GM18951 (cell line): ENCODE measurements around the gene GRAMD1B.

Source experiments
- POLR2A ChIP-seq: IDR thresholded peaks from 4 replicates; pipeline ENCODE4 v1.6.1; 2011; ENCODE audit warnings: mild to moderate bottlenecking; ENCODE audit not compliant: insufficient read length, insufficient read depth; ENCODE audit errors: extremely low read depth
- in situ Hi-C: fragments of 300-500 bp; cut with MboI; formaldehyde crosslinking; loops from one replicate; pipeline ENCODE4 v1.12.0; 2022; ENCODE audit warnings: low sequenced_read_pairs, mixed read lengths, inconsistent platforms; ENCODE audit not compliant: unreplicated experiment

Gene GRAMD1B

DNA sequence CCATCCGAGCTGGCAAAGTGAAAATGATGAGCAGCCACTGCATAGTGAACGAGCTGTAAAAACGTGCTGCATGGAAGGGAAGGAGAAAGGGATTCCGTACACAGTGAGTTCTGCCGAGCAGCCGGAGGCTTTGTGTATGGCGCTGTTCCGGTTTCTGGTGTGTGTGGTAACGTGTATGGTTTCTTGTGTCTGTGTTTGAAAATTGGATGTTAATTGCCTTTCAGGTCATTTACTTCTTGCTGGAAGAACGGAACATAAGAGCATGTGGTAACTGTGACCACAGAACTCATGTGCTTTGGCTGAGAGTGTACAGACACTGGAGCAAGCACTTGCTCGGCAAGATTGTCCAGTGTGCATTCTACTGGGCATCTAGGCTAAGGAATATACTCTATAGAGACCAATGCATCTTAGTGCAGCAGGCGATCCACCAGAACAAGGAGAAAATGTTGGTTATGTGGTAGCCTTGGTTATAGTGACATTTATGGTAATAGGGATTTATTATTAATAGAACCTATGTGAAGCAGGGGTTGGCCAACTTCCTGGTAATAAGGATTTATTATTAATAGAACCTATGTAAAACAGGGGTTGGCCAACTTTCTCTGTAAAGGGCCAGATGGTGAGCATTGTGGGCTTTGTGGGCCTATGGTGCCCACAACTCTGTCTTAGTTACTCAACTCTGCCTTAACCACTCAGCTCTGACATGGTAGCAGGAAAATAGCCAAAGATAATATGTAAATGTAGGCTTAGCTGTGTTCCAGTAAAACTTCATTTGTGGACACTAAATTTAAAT, 49.2 kb downstream of the GRAMD1B start:
- TF ChIP-seq POLR2A = no peak
- in situ Hi-C loops = loop anchor here (5.0 to 10.0 kb wide), 2 partner anchors 74 to 177 kb away; no protein-coding TSS in a partner anchor

DNA sequence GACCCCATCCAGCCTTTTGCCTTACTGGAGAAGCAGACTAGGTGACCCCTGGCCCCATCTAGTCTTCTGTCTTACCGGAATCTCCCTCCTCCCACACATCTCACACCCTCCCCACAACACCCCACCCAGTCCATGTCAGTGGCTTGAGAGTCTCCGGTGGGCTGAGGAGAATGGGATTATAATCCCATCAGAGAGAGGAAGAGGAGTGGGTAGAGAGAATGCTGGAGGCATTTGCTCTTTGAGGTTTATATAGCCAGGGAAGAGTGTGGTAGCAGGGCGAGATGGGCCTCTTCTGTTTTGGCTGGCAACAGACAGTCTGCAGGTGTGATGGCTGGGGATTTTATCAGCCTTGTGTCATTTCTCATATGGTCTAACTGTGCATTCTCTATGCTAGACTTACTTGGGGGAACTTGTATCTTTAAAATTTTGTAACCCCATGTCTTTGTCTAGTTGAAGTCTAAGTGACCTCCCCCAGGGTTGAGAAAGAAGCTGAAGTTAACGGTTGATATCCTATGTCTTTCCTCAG, 50.3 kb downstream of the GRAMD1B start:
- in situ Hi-C loops = no loop called here
- TF ChIP-seq POLR2A = no peak

DNA sequence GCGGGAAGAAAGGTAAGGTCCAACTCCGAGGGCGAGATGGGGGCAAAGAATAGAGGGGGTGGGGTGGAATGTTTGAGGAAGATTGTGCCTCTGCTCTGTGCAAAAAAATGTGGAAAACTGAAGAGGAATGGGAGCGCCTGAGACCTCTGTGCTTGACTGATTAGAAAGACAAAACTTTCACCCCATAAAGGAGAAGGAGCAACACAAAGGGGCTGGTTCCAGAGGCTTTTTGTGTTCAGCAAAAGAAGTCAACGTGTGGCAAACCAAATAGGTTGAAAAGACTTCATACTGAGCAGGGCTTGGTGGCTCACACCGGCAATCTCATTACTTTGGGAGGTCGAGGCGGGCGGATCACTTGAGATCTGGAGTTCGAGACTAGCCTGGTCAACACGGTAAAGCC, 50.8 kb downstream of the GRAMD1B start:
- in situ Hi-C loops = no loop called here
- TF ChIP-seq POLR2A = no peak

DNA sequence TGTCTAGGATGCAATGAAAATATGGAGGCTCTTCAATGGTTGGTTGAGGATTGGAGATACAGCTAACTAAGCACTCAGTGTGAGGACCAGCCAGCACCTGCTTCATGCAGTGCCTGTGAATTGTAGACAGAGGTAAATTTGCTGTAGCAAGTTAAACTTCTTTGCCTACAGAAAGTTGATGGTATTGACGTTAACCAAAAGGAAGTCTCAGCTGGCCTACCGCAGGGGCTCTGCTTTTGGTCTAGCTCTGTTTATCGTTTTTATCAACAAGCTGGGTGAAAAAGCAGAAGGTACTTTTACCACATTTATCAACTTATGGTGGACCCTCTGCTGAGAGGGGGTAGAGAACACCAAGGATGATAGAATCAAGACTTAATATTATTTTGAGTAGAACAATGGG, 51.6 kb downstream of the GRAMD1B start:
- in situ Hi-C loops = no loop called here
- no peak for TF ChIP-seq POLR2A

DNA sequence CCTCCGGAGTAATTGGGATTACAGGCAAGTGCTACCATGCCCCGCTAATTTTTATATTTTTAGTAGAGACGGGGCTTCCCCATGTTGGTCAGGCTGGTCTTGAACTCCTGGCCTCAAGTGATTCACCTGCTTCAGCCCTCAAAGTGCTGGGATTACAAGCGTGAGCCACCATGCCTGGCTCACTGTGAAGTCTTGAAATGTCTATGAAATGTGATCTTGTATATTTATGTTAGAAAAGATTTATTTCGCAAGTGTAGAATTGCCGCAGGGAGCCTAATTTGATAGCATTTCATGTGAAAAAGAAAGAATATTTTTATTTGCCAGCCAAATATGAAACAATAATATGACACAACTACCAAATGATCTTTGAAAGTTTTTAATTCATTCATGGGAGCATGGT, 52.1 kb downstream of the GRAMD1B start:
- in situ Hi-C loops = no loop called here
- TF ChIP-seq POLR2A = no peak

DNA sequence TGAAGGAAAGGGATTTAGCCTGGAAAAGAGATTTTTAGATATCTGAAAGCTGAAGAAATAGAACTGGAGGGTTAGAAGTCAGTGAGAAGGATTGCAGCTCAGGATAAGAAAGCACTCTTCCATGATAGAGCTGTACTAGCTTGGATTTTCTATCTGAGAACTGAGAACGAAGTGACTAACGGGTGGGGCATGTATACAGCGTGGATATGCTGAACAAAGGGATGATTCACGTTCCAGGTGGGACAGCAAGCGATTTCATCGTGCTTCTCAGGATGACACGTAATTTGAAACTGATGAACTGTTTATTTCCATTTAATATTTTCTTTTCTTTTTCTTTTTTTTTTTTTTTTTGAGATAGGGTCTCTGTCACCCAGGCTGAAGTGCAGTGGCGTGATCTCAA, 53.0 kb downstream of the GRAMD1B start:
- in situ Hi-C loops = no loop called here

DNA sequence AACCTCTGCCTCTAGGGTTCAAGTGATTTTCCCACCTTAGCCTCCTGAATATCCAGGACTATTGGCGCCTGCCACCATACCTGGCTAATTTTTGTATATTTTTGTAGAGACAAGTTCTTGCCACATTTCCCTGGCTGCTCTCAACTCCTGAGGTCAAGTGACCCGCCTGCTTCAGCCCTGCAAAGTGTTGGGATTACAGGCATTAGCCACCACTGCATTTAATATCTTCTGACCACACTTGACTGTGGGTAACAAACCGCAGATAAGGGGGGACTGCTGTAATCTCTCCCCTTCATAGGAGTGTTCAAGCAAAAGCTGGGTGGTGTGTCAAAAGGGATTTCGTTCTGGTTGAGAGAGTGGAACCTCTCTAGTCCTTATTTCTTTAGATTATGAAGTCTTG, 53.4 kb downstream of the GRAMD1B start:
- no peak for TF ChIP-seq POLR2A
- in situ Hi-C loops = no loop called here

More for the DNA sequence above, 53.0 kb downstream of the GRAMD1B start:
- no peak for TF ChIP-seq POLR2A

DNA sequence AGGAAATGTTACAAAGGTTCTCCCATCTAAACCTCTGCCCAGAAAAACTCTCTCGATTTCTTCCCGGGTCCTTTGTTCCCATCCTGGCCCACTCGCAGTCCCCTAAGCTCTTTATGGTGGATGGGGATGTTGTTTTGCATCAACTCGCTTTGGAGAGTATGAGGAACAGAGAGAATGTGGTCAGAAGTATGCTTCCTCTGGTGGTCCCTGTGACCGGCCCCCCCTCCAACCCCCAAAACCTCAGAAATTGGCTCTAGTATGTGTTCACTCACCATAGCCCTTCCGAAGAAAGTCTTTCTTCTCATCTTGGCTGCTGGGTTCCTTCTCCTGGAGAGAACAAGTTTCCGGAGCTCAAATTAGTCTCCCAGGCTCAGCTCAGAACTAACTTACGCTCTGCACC, 54.4 kb downstream of the GRAMD1B start:
- in situ Hi-C loops = no loop called here
- TF ChIP-seq POLR2A = no peak

DNA sequence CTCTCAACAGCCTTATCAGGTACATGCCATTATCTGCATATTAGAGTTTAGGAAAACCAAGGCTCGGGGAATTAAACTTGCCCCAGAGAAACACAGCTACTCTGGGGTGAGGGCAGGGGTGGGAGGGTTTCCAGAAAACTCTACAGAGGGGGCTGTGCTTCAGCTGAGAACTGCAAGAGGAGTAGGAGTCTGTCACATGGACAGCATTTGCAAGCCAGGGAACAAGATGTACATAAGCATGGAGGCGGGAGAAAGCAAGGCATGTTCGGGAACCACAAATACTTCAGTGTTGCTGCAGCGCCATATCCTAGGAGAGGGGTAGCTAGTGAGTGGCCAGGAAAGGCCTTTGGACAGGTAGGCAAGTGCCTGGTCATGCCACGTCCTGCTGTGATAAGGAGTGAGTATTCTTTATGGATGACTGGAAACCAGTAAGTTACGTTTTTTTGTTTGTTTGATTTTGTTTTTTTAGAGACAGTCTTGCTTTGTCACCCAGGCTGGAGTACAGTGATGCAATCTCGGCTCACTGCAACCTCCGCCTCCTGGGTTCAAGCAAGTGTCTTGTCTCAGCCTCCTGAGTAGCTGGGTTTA, 57.2 kb downstream of the GRAMD1B start:
- in situ Hi-C loops = no loop called here
- no peak for TF ChIP-seq POLR2A

DNA sequence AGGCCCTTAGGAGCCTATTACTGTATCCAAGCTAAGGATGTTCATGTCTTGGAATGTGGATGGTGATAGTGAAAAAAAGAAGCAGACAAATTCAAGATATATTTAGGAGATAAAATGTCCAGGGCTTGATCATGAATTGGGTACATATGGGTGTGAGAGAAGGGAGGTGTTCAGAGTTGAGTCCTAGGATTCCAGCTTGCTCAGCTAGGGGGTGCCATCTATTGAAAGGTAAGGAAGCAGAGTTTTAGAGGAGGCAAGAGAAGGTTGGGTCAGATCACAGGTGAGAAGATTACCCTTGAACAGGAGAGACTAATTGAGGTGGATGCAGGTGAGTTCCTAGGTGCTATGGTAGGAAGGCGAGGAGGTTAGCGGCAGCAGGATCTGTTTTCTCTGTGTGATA, 60.5 kb downstream of the GRAMD1B start:
- in situ Hi-C loops = no loop called here
- TF ChIP-seq POLR2A = no peak

DNA sequence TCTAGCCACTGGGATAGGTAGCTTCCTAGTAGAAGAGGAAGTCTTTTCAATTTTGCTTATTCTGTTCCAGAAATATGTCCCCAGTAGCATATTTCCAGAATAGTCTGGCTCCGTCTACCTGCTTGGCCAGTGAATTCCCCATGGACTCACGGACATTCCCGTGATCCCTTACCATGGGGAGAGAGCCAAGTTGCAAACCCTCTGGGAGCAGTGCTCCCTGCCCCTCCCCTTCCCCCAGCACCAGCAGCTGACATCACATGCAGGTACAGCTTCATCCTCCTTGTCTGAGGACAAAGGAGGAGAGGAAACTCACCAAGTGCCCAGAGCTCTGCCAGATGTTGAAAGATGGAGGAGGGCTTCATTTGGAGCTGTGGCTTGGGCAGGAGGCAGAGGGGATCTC, 61.2 kb downstream of the GRAMD1B start:
- TF ChIP-seq POLR2A = no peak
- in situ Hi-C loops = no loop called here

DNA sequence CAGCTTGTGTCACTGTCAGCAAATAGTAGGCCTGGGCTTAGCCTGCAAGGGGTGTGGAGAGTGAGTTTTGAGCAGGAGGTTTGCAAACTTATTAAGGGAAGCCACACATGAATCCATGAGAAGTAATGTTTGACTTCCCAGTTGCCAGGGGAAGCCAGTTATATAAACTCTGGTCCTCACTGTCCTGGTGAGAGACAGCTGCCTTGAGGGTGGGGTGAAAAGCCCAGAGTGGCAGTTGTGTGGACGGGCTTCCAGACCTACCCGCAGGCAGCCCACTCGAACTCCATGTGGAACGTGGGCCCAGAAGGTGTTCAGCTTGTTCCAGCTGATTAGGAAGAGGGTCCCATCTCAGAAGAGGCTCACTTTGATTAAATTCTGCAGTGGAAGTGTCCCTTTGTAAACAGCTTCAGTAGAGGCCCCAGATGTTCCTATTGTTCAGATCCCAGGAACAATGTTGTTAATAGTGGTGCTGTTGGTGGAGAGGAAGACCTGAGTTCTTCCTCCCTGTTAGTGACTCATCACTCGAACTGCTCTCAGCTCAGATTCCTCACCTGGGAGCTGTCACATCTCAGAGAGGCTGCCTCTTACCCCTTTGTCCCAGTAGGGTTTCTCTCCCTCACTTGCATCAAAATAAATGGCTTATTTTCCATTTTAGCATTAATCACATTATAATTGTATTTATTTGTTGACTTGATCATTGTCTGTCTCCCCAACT, 63.4 kb downstream of the GRAMD1B start:
- in situ Hi-C loops = no loop called here
- no peak for TF ChIP-seq POLR2A

DNA sequence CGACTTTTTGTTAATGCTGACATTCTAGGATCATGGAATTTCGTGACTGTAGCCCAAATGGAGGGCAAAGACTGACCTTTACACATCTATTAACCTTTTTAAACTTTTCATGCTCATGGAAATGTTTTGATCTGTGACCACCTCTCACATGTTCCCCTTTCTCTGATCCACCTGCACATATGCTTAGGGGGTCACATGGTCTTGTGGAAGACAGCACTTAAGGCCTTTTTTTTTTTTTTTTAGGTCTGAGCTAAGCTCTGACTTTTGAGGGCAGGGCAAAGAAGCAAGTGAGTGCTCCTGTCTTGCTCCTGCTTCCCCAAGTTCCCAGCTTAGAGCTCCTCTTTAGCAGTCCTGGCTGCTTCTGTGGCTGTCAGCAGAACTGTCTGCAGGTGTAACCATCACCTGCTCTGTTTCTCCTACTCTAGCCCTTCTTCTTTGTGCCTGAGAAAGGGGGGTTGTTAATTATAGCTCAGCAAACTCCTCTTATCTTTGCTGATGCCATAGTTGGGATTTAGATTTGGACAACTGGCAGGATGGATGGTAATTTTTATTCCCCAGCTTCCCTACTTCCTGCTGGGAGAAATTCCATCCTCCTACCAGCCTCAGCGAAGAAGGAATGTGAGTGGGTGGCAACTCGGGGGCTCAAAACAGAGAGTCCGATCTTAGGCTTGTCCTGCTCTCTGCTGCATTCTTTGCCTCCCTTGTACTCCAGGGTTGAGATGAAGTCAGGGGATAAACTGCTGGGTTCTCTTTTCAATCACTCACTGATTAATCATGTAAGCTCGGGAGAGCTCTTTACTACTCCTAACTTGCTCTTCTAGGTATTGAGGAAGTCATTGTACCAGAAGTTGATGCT, 64.4 kb downstream of the GRAMD1B start:
- no peak for TF ChIP-seq POLR2A
- in situ Hi-C loops = no loop called here
